Keratinocyte (primary cell): ENCODE measurements around the gene GRPEL2. TPM values are rescaled to one million over a fixed set of nuclear protein-coding genes. Genes with fewer than 3 reads are reported as not detected.
"Not testable (repeated sequence)": the region's sequence is repeated elsewhere in the genome, so short reads cannot be mapped to it uniquely, and the experiment has no call there.

Experiments
- DNase-seq: peaks from one replicate; pipeline ENCODE4 v3.0.0-alpha.2; 2011; ENCODE audit warnings: low read depth, missing footprints, low spot score
- FAIRE-seq: peaks from 2 replicates; lab custom pipeline; 2011; peaks lifted over from hg19 to GRCh38; lab: Jason Lieb, UNC
- H2AFZ ChIP-seq: 2 replicates; pipeline ENCODE4 v1.6.0; 2012; ENCODE audit warnings: low read length, control low read depth, inconsistent platforms; ENCODE audit not compliant: control insufficient read depth
- H3K27ac ChIP-seq: 2 replicates; pipeline ENCODE4 v1.5.1; 2011; ENCODE audit warnings: low read length; ENCODE audit not compliant: control insufficient read depth, insufficient read depth
- H3K27me3 ChIP-seq: 3 replicates; pipeline ENCODE4 v1.6.0; 2011; ENCODE audit warnings: low read length; ENCODE audit not compliant: control insufficient read depth, insufficient read depth; ENCODE audit errors: extremely low read depth
- H3K36me3 ChIP-seq, 2 experiments: 2 replicates in 1 of 2; 3 replicates in 1 of 2; pipeline ENCODE4 v1.5.1; 2011; ENCODE audit warnings: low read length in 2 of 2, mild to moderate bottlenecking in 1 of 2; ENCODE audit not compliant: control insufficient read depth in 2 of 2, insufficient read depth in 2 of 2; ENCODE audit errors: extremely low read depth in 1 of 2
- H3K4me1 ChIP-seq: 3 replicates; pipeline ENCODE4 v1.5.1; 2011; ENCODE audit warnings: low read length; ENCODE audit not compliant: control insufficient read depth, insufficient read depth; ENCODE audit errors: extremely low read depth
- H3K4me2 ChIP-seq: 3 replicates; pipeline ENCODE4 v1.6.0; 2011; ENCODE audit warnings: low read depth, low read length; ENCODE audit not compliant: control insufficient read depth, insufficient read depth; ENCODE audit errors: extremely low read depth
- H3K4me3 ChIP-seq, 3 experiments: fragments of 200-600 bp in 1 of 3; sonication (generic) in 1 of 3; 2 replicates in 2 of 3; 3 replicates in 1 of 3; pipeline ENCODE4 v1.5.1; 2011 to 2016; ENCODE audit warnings: low read length in 3 of 3, mild to moderate bottlenecking in 3 of 3, control low read depth in 2 of 3, inconsistent platforms in 1 of 3, low read depth in 1 of 3, mixed read lengths in 1 of 3, mixed run types in 1 of 3, moderate library complexity in 1 of 3; ENCODE audit not compliant: control insufficient read depth in 2 of 3, insufficient read depth in 2 of 3; ENCODE audit errors: extremely low read depth in 1 of 3
- H3K79me2 ChIP-seq: 2 replicates; pipeline ENCODE4 v1.6.0; 2012; ENCODE audit warnings: low read length; ENCODE audit not compliant: control insufficient read depth, insufficient read depth
- H3K9ac ChIP-seq: 3 replicates; pipeline ENCODE4 v1.6.0; 2011; ENCODE audit warnings: low read length; ENCODE audit not compliant: control insufficient read depth, insufficient read depth; ENCODE audit errors: extremely low read depth
- H3K9me1 ChIP-seq: 3 replicates; pipeline ENCODE4 v1.6.0; 2011; ENCODE audit warnings: low read length; ENCODE audit not compliant: control insufficient read depth, insufficient read depth; ENCODE audit errors: extremely low read depth
- H3K9me3 ChIP-seq: 2 replicates; pipeline ENCODE4 v1.5.1; 2012; ENCODE audit warnings: low read depth, low read length; ENCODE audit not compliant: control insufficient read depth
- H4K20me1 ChIP-seq: 3 replicates; pipeline ENCODE4 v1.6.0; 2011; ENCODE audit warnings: low read length; ENCODE audit not compliant: control insufficient read depth, insufficient read depth; ENCODE audit errors: extremely low read depth
- CTCF ChIP-seq, 3 experiments: IDR thresholded peaks in 1 of 3; conservative IDR thresholded peaks in 1 of 3; optimal IDR thresholded peaks in 1 of 3; 2 replicates in 2 of 3; 3 replicates in 1 of 3; pipeline versions ENCODE3 to v1.5.1; 2011; ENCODE audit warnings: low read length in 3 of 3, mild to moderate bottlenecking in 3 of 3, moderate library complexity in 2 of 3, control low read depth in 1 of 3, inconsistent platforms in 1 of 3; ENCODE audit not compliant: insufficient read depth in 2 of 3; ENCODE audit errors: extremely low read depth in 1 of 3
- EZH2 ChIP-seq: IDR thresholded peaks from one replicate; pipeline ENCODE4 v1.6.1; 2012; ENCODE audit warnings: inconsistent platforms, mild to moderate bottlenecking, low read length, moderate library complexity
- dilution Hi-C: fragments of 300-500 bp; cut with MboI; formaldehyde crosslinking; loops from one replicate; pipeline ENCODE4 v1.7.0; 2020; ENCODE audit warnings: low sequenced_read_pairs; ENCODE audit not compliant: extremely low pct_ligation_motif_present
- polyA plus RNA-seq, 5 experiments: library from polyadenylated mRNA; depleted of rRNA in 3 of 5; stranded (reverse) in 3 of 5; stranded (forward) in 1 of 5; unstranded in 1 of 5; fragments of >200 nt; gene quantifications; 1 replicate in 1 of 5; 2 replicates in 3 of 5; 3 replicates in 1 of 5; pipeline versions ENCODE4 v1.2.1 to v1.2.3, GENCODE V29; 2011 to 2012; ENCODE audit warnings: missing spikeins in 2 of 5, low read depth in 1 of 5, low replicate concordance in 1 of 5

GRPEL2 gene
- polyA plus RNA-seq, 1 donor (not counting 4 experiments of a cell fraction or from before 2014, with no cell fraction given) = 17.5 TPM

- no peaks in the 10 kb centered on the region for H3K27me3 ChIP-seq
- dilution Hi-C loops = no loop called here
- H3K9me1 ChIP-seq = no peaks in the 10 kb centered on the region
- no peaks in the 10 kb centered on the region for H3K36me3 ChIP-seq
- no peaks in the 10 kb centered on the region for H3K79me2 ChIP-seq
- no peak overlapping the region for H2AFZ ChIP-seq
- H3K4me3 ChIP-seq = no peak overlapping the region
- no peak for FAIRE-seq
- no peak for TF ChIP-seq EZH2
- TF ChIP-seq CTCF (optimal IDR thresholded peaks at IDR 0.05 in 1 of 3, IDR thresholded peaks at IDR 0.05 in 1 of 3, conservative IDR thresholded peaks at IDR 0.05 in 1 of 3; ENCODE audit: extremely low read depth in 1 of 3, insufficient read depth in 2 of 3, low read length in 3 of 3) = no peak
- H4K20me1 ChIP-seq = no peaks in the 10 kb centered on the region
- no peak overlapping the region for H3K27ac ChIP-seq
- H3K9ac ChIP-seq = no peak overlapping the region
- no peak overlapping the region for H3K4me2 ChIP-seq
- no peaks in the 10 kb centered on the region for H3K4me1 ChIP-seq
- H3K9me3 ChIP-seq = no peaks in the 10 kb centered on the region
- no peak for DNase-seq
Observed at GRCh38 chr5:149397530-149397929, 52.2 kb downstream of the GRPEL2 start.

GRCh38 chr5:149398747-149399266 lies 53.5 kb downstream of the GRPEL2 start:
- H3K9ac ChIP-seq, H3K9me3 ChIP-seq, H3K27ac ChIP-seq, H4K20me1 ChIP-seq, H3K4me3 ChIP-seq, DNase-seq, FAIRE-seq, H3K36me3 ChIP-seq, H3K4me2 ChIP-seq, H3K27me3 ChIP-seq, H3K79me2 ChIP-seq, H2AFZ ChIP-seq, dilution Hi-C loops, H3K4me1 ChIP-seq, H3K9me1 ChIP-seq: not testable (repeated sequence)

- FAIRE-seq = no peak
- no peak overlapping the region for H3K27ac ChIP-seq
Observed at GRCh38 chr5:149399775-149400174, 54.5 kb downstream of the GRPEL2 start.

More at GRCh38 chr5:149399775-149400174, 54.5 kb downstream of the GRPEL2 start:
- TF ChIP-seq CTCF (optimal IDR thresholded peaks at IDR 0.05 in 1 of 3, IDR thresholded peaks at IDR 0.05 in 1 of 3, conservative IDR thresholded peaks at IDR 0.05 in 1 of 3; ENCODE audit: extremely low read depth in 1 of 3, insufficient read depth in 2 of 3, low read length in 3 of 3) = no peak
- TF ChIP-seq EZH2 = no peak
- dilution Hi-C loops = no loop called here
- DNase-seq = no peak
- Histone ChIP-seq H3K27me3 (no peaks in the 10 kb centered on the region), H3K36me3 (no peaks in the 10 kb centered on the region), H3K4me1 (no peaks in the 10 kb centered on the region), H3K4me2 (no peak overlapping the region), H4K20me1 (no peaks in the 10 kb centered on the region), H3K9me1 (no peaks in the 10 kb centered on the region), H3K9me3 (no peaks in the 10 kb centered on the region), H3K79me2 (no peaks in the 10 kb centered on the region), H2AFZ (no peak overlapping the region), H3K9ac (no peak overlapping the region), H3K4me3 (no peak overlapping the region)
